K562 (cell line): Measurements from ENCODE around the gene CHCHD6. TPM values are rescaled to one million over a fixed set of nuclear protein-coding genes. Genes with fewer than 3 reads are reported as not detected.

Experiments
- BCLAF1 ChIP-seq, 2 experiments: fragments of 450-650 bp in 1 of 2; IDR thresholded peaks; 2 replicates each; pipeline ENCODE4 v1.6.1; 2011 to 2017; ENCODE audit warnings: low read depth in 2 of 2, antibody characterized with exemption in 1 of 2, borderline replicate concordance in 1 of 2, low read length in 1 of 2, mild to moderate bottlenecking in 1 of 2, mixed read lengths in 1 of 2; ENCODE audit not compliant: control insufficient read depth in 1 of 2
- DIDO1 ChIP-seq: fragments of 450-650 bp; IDR thresholded peaks from 2 replicates; pipeline ENCODE4 v1.6.1; 2016; ENCODE audit warnings: low read depth, missing biosample characterization, missing genetic modification characterization
- FUS ChIP-seq: fragments of 200-400 bp; formaldehyde crosslinking; optimal IDR thresholded peaks from 2 replicates; pipeline ENCODE3; 2017; ENCODE audit warnings: low read depth, low read length
- NKRF ChIP-seq: fragments of 450-650 bp; IDR thresholded peaks from 2 replicates; pipeline ENCODE4 v1.6.1; 2016; ENCODE audit warnings: borderline replicate concordance
- NR1H2 ChIP-seq: sonication (generic); formaldehyde crosslinking; IDR thresholded peaks from 2 replicates; pipeline ENCODE4 v1.4.0; 2020; ENCODE audit warnings: mild to moderate bottlenecking, missing genetic modification reagents
- PHF20 ChIP-seq: fragments of 450-650 bp; IDR thresholded peaks from 2 replicates; pipeline ENCODE4 v1.6.1; 2018; ENCODE audit not compliant: partially characterized antibody
- POLR2AphosphoS2 ChIP-seq: IDR thresholded peaks from 2 replicates; pipeline ENCODE4 v1.6.1; 2012; ENCODE audit warnings: low read length, improper control_type of control experiment
- PTTG1 ChIP-seq: fragments of 450-650 bp; IDR thresholded peaks from 2 replicates; pipeline ENCODE4 v1.6.1; 2016; ENCODE audit warnings: low read depth, mild to moderate bottlenecking, missing genetic modification characterization, missing compliant biosample characterization
- RUNX1 ChIP-seq: sonication (generic); IDR thresholded peaks from 2 replicates; pipeline ENCODE4 v1.6.1; 2016; ENCODE audit warnings: antibody characterized with exemption, low read depth
- SLC30A9 ChIP-seq: fragments of 250-450 bp; sonication (Bioruptor Pico); IDR thresholded peaks from 2 replicates; pipeline ENCODE4 v1.8.0; 2022; ENCODE audit warnings: mild to moderate bottlenecking, moderate library complexity
- SMARCA5 ChIP-seq: fragments of 450-650 bp; IDR thresholded peaks from 2 replicates; pipeline ENCODE4 v1.6.1; 2016
- SMARCB1 ChIP-seq: IDR thresholded peaks from 2 replicates; pipeline ENCODE4 v1.6.1; 2011; ENCODE audit warnings: improper control_type of control experiment, low read depth; ENCODE audit not compliant: insufficient read length
- ZBED1 ChIP-seq: IDR thresholded peaks from 2 replicates; pipeline ENCODE4 v1.6.1; 2014
- ZBTB17 ChIP-seq: fragments of 450-650 bp; formaldehyde crosslinking; IDR thresholded peaks from 2 replicates; pipeline ENCODE4 v1.4.0; 2020; ENCODE audit warnings: mild to moderate bottlenecking
- ZNF316 ChIP-seq: fragments of 450-650 bp; IDR thresholded peaks from 2 replicates; pipeline ENCODE4 v1.6.1; 2016
- polyA plus RNA-seq, 8 experiments: library from polyadenylated mRNA; depleted of rRNA in 4 of 8; stranded (reverse) in 5 of 8; unstranded in 3 of 8; fragments of >200 nt; fragmentation: Nextera tagmentation in 2 of 8; fragmentation: Illumina TruSeq in 1 of 8; extraction: Ambion mirVana in 2 of 8; extraction: Trizol in 1 of 8; gene quantifications; 2 replicates each; pipeline versions ENCODE4 v1.2.1 to v1.2.3, GENCODE V29; 2011 to 2014; ENCODE audit warnings: inconsistent platforms in 1 of 8, missing spikeins in 1 of 8
- total RNA-seq, 7 experiments: library from RNA; depleted of rRNA in 6 of 7; stranded (reverse); fragments of >200 nt in 6 of 7; fragmentation: Illumina TruSeq in 2 of 7; extraction: Trizol in 2 of 7; gene quantifications; 2 replicates each; pipeline versions ENCODE4 v1.2.1 to v1.2.3, GENCODE V29; 2011 to 2021; ENCODE audit warnings: low replicate concordance in 1 of 7
- TF ChIP-seq, protein P1 (sequence below): fragments of 250-450 bp; sonication (Bioruptor Pico); IDR thresholded peaks from 2 replicates; pipeline ENCODE4 v1.8.0; 2022; ENCODE audit warnings: inconsistent platforms, mild to moderate bottlenecking, moderate library complexity, borderline replicate concordance
- TF ChIP-seq, protein P2 (sequence below): fragments of 250-450 bp; sonication (Bioruptor Pico); IDR thresholded peaks from 2 replicates; pipeline ENCODE4 v1.5.1; 2021; ENCODE audit warnings: mild to moderate bottlenecking

CHCHD6 gene
- total and polyA plus RNA-seq, 9 of the 15 experiments (the other 6 are each of a cell fraction or from before 2014, with no cell fraction given) = 4.6 to 18.6 (median 10.9) TPM

GRCh38 chr3:126911162-126912026, 207.4 kb downstream of the CHCHD6 start (continued):
- TF ChIP-seq BCLAF1 (IDR thresholded peaks at IDR 0.05; ENCODE audit: borderline replicate concordance in 1 of 2, control insufficient read depth in 1 of 2, low read depth in 2 of 2, low read length in 1 of 2) (no peak), DIDO1 (no peak), ZBTB17 (CRISPR knock-in tag) (no peak), ZBED1 (0 out of 2 replicates have a peak, but pooled peaks have one; percentile 43), PHF20 (no peak), SLC30A9 (no peak), SMARCA5 (0 out of 2 replicates have a peak, but pooled peaks have one; percentile 25), FUS (no peak), ZNF316 (peak; percentile 80), POLR2AphosphoS2 (no peak), NKRF (no peak), SMARCB1 (no peak), PTTG1 (no peak), NR1H2 (CRISPR knock-in tag) (no peak), RUNX1 (peak; percentile 92)
- TF ChIP-seq, protein P1, sequence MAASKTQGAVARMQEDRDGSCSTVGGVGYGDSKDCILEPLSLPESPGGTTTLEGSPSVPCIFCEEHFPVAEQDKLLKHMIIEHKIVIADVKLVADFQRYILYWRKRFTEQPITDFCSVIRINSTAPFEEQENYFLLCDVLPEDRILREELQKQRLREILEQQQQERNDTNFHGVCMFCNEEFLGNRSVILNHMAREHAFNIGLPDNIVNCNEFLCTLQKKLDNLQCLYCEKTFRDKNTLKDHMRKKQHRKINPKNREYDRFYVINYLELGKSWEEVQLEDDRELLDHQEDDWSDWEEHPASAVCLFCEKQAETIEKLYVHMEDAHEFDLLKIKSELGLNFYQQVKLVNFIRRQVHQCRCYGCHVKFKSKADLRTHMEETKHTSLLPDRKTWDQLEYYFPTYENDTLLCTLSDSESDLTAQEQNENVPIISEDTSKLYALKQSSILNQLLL (CRISPR knock-in tag) = no peak
- TF ChIP-seq, protein P2, sequence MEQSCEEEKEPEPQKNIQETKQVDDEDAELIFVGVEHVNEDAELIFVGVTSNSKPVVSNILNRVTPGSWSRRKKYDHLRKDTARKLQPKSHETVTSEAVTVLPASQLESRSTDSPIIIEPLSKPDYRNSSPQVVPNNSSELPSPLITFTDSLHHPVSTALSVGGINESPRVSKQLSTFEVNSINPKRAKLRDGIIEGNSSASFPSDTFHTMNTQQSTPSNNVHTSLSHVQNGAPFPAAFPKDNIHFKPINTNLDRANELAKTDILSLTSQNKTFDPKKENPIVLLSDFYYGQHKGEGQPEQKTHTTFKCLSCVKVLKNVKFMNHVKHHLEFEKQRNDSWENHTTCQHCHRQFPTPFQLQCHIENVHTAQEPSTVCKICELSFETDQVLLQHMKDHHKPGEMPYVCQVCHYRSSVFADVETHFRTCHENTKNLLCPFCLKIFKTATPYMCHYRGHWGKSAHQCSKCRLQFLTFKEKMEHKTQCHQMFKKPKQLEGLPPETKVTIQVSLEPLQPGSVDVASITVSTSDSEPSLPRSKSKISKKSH (CRISPR knock-in tag) = no peak
